ENCODE measurements around the gene FAM53B.

The FAM53B gene

GRCh38 chr10:124727361-124727960, 16.7 kb downstream of the FAM53B start:
- no peak for DNase-seq

- DNase-seq = no peak
Observed at GRCh38 chr10:124725791-124726190, 18.4 kb downstream of the FAM53B start.

- no peak for DNase-seq
Observed at GRCh38 chr10:124725171-124725631, 19.0 kb downstream of the FAM53B start.

- DNase-seq = no peak
Observed at GRCh38 chr10:124724279-124725027, 19.7 kb downstream of the FAM53B start.

GRCh38 chr10:124723826-124724225, 20.4 kb downstream of the FAM53B start:
- no peak for DNase-seq

GRCh38 chr10:124722798-124723783, 21.1 kb downstream of the FAM53B start:
- peak; percentile 31 to 65 for DNase-seq

GRCh38 chr10:124721330-124722045, 22.7 kb downstream of the FAM53B start:
- DNase-seq = peak in 1 of 2 donors; percentile 28

GRCh38 chr10:124719213-124719851, 24.8 kb downstream of the FAM53B start:
- peak; percentile 76 to 84 for DNase-seq

GRCh38 chr10:124717911-124718741, 26.1 kb downstream of the FAM53B start:
- peak; percentile 72 to 88 for DNase-seq

GRCh38 chr10:124717041-124717757, 27.0 kb downstream of the FAM53B start:
- DNase-seq = no peak

GRCh38 chr10:124716369-124716768, 27.8 kb downstream of the FAM53B start:
- DNase-seq = no peak

- peak in 1 of 2 donors; percentile 37 for DNase-seq
Observed at GRCh38 chr10:124715439-124715838, 28.7 kb downstream of the FAM53B start.

GRCh38 chr10:124713679-124714255, 30.4 kb downstream of the FAM53B start:
- DNase-seq = no peak

- DNase-seq = no peak
Observed at GRCh38 chr10:124712704-124713407, 31.3 kb downstream of the FAM53B start.

GRCh38 chr10:124711145-124711544, 33.0 kb downstream of the FAM53B start:
- DNase-seq = no peak

- no peak for DNase-seq
Observed at GRCh38 chr10:124710266-124710881, 33.8 kb downstream of the FAM53B start.

GRCh38 chr10:124709861-124710260, 34.3 kb downstream of the FAM53B start:
- no peak for DNase-seq

GRCh38 chr10:124708922-124709520, 35.2 kb downstream of the FAM53B start:
- no peak for DNase-seq

Data from CD4-positive, alpha-beta T cell treated with Interferon alpha-2 for 1 hour (primary cell).